K562 (cell line): Measurements from ENCODE around the gene OSBPL7. TPM values are rescaled to one million over a fixed set of nuclear protein-coding genes. Genes with fewer than 3 reads are reported as not detected.
A peak's percentile ranks its signal among the peaks of the same experiment; 100 is the strongest.

Experiments
- ARID1B ChIP-seq: fragments of 450-650 bp; IDR thresholded peaks from 2 replicates; pipeline ENCODE4 v1.6.1; 2016; ENCODE audit warnings: antibody characterized with exemption, mild to moderate bottlenecking, inconsistent platforms
- ARNT ChIP-seq, 2 experiments: fragments of 450-650 bp; IDR thresholded peaks; 2 replicates each; pipeline ENCODE4 v1.6.1; 2016; ENCODE audit warnings: mild to moderate bottlenecking in 1 of 2
- CREB1 ChIP-seq, 2 experiments: sonication (generic) in 1 of 2; formaldehyde crosslinking in 1 of 2; IDR thresholded peaks; 2 replicates each; pipeline versions ENCODE4 v1.6.1 to v1.8.0; 2012 to 2022; ENCODE audit warnings: inconsistent platforms in 1 of 2, mild to moderate bottlenecking in 1 of 2, missing genetic modification reagents in 1 of 2, moderate library complexity in 1 of 2
- CTCFL ChIP-seq: IDR thresholded peaks from 2 replicates; pipeline ENCODE4 v1.6.1; 2011; ENCODE audit warnings: borderline replicate concordance, low read depth, mild to moderate bottlenecking, moderate library complexity, low read length; ENCODE audit not compliant: insufficient read depth, poor library complexity, severe bottlenecking
- FOXP1 ChIP-seq: sonication (generic); formaldehyde crosslinking; IDR thresholded peaks from 2 replicates; pipeline ENCODE4 v1.8.0; 2022; ENCODE audit warnings: mild to moderate bottlenecking, missing genetic modification reagents
- GATA2 ChIP-seq: sonication (generic); formaldehyde crosslinking; IDR thresholded peaks from 2 replicates; pipeline ENCODE4 v1.4.0; 2020; ENCODE audit warnings: mild to moderate bottlenecking, missing genetic modification reagents
- HNRNPL ChIP-seq: fragments of 200-400 bp; formaldehyde crosslinking; IDR thresholded peaks from 2 replicates; pipeline ENCODE4 v1.6.1; 2017; ENCODE audit warnings: low read depth, mild to moderate bottlenecking, low read length
- JUNB ChIP-seq: fragments of 450-650 bp; formaldehyde crosslinking; conservative IDR thresholded peaks from 2 replicates; pipeline ENCODE4 v1.4.0; 2020; ENCODE audit warnings: mild to moderate bottlenecking
- MIER1 ChIP-seq: fragments of 450-650 bp; IDR thresholded peaks from 2 replicates; pipeline ENCODE4 v1.6.1; 2016; ENCODE audit warnings: antibody characterized with exemption, mild to moderate bottlenecking, low read depth
- NR2C2 ChIP-seq, 2 experiments: fragments of 200-800 bp in 1 of 2; sonication (Bioruptor generic) in 1 of 2; sonication (generic) in 1 of 2; formaldehyde crosslinking in 1 of 2; IDR thresholded peaks; 2 replicates each; pipeline versions ENCODE4 v1.6.1 to v1.8.0; 2016 to 2022; ENCODE audit warnings: mild to moderate bottlenecking in 1 of 2, missing compliant biosample characterization in 1 of 2, missing genetic modification characterization in 1 of 2, missing genetic modification reagents in 1 of 2
- RFX7 ChIP-seq: fragments of 250-450 bp; sonication (Bioruptor Pico); IDR thresholded peaks from 2 replicates; pipeline ENCODE4 v1.5.1; 2021; ENCODE audit warnings: mild to moderate bottlenecking
- SRSF1 ChIP-seq: fragments of 200-400 bp; formaldehyde crosslinking; IDR thresholded peaks from 2 replicates; pipeline ENCODE4 v1.6.1; 2017; ENCODE audit warnings: mild to moderate bottlenecking, low read depth, low read length, moderate library complexity
- TAL1 ChIP-seq: fragments of 450-650 bp; IDR thresholded peaks from 2 replicates; pipeline ENCODE4 v1.6.1; 2016; ENCODE audit warnings: mild to moderate bottlenecking
- TSC22D4 ChIP-seq: fragments of 450-650 bp; IDR thresholded peaks from 2 replicates; pipeline ENCODE4 v1.6.1; 2016; ENCODE audit warnings: missing genetic modification characterization, missing biosample characterization, control low read depth
- USF1 ChIP-seq: sonication (generic); formaldehyde crosslinking; IDR thresholded peaks from 2 replicates; pipeline ENCODE4 v1.9.0; 2022; ENCODE audit warnings: mild to moderate bottlenecking, missing genetic modification reagents
- YBX1 ChIP-seq: fragments of 450-650 bp; IDR thresholded peaks from 2 replicates; pipeline ENCODE4 v1.7.1; 2016; ENCODE audit warnings: mild to moderate bottlenecking
- ZBTB12 ChIP-seq: fragments of 250-450 bp; sonication (Bioruptor Pico); IDR thresholded peaks from 2 replicates; pipeline ENCODE4 v1.4.0; 2020
- ZNF316 ChIP-seq: fragments of 450-650 bp; IDR thresholded peaks from 2 replicates; pipeline ENCODE4 v1.6.1; 2016
- ZNF589 ChIP-seq: fragments of 200-800 bp; sonication (Bioruptor generic); IDR thresholded peaks from 2 replicates; pipeline ENCODE4 v1.6.1; 2016; ENCODE audit warnings: low read depth, missing genetic modification characterization, missing compliant biosample characterization
- polyA plus RNA-seq, 8 experiments: library from polyadenylated mRNA; depleted of rRNA in 4 of 8; stranded (reverse) in 5 of 8; unstranded in 3 of 8; fragments of >200 nt; fragmentation: Nextera tagmentation in 2 of 8; fragmentation: Illumina TruSeq in 1 of 8; extraction: Ambion mirVana in 2 of 8; extraction: Trizol in 1 of 8; gene quantifications; 2 replicates each; pipeline versions ENCODE4 v1.2.1 to v1.2.3, GENCODE V29; 2011 to 2014; ENCODE audit warnings: inconsistent platforms in 1 of 8, missing spikeins in 1 of 8
- total RNA-seq, 7 experiments: library from RNA; depleted of rRNA in 6 of 7; stranded (reverse); fragments of >200 nt in 6 of 7; fragmentation: Illumina TruSeq in 2 of 7; extraction: Trizol in 2 of 7; gene quantifications; 2 replicates each; pipeline versions ENCODE4 v1.2.1 to v1.2.3, GENCODE V29; 2011 to 2021; ENCODE audit warnings: low replicate concordance in 1 of 7
- TF ChIP-seq, protein P1 (sequence below): fragments of 450-650 bp; IDR thresholded peaks from 2 replicates; pipeline ENCODE4 v1.6.1; 2017; ENCODE audit warnings: antibody characterized with exemption, mild to moderate bottlenecking

The OSBPL7 gene
- total and polyA plus RNA-seq, 9 of the 15 experiments (the other 6 are each of a cell fraction or from before 2014, with no cell fraction given), result 0.32 to 11.9 (median 5.8) TPM

DNA sequence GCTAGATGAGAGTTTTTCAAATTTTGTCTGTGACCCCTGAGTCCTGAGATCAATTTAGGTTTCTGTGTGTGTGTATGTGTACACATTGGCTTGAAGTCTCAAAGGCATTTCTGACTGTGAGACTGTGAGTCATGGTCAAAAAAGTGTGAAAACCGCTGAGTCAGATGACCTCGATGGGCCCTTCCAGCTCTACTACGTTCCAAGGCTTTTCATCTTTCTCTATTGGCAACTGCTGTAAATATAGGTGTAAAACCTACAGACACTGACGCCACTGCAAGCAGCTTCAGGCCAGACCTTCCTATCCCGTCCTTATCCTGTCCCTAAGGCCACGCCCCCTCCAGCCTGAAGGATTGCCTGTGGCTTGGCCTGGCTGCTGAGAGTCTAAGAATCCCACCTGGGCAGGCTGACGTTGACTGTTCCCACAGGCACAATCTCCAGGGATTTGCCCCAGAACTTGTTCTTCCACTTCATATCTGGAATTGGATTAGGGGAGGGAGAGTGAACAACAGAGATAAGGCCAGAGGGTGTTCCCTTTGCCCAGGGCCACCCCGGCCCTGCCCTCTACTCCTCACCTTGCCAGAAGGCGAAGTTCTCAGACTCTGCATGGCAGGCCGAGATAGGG is 11.3 kb downstream of the OSBPL7 start (continued):
- TF ChIP-seq CTCFL, result no peak
- TF ChIP-seq ZBTB12 (CRISPR knock-in tag), result no peak
- no peak; the same call in 1 of the 2 replicates for TF ChIP-seq CREB1 (IDR thresholded peaks at IDR 0.05)
- no peak for TF ChIP-seq CREB1 (CRISPR knock-in tag; IDR thresholded peaks at IDR 0.05)
- TF ChIP-seq JUNB (CRISPR knock-in tag), result 0 out of 2 replicates have a peak, but pooled peaks have one; percentile 32
- TF ChIP-seq SRSF1, result no peak
- 0 out of 4 replicates have a peak, but pooled peaks of 1 of the 2 experiments have one; percentile 25 for TF ChIP-seq ARNT (IDR thresholded peaks at IDR 0.05)
- no peak for TF ChIP-seq YBX1
- TF ChIP-seq HNRNPL, result no peak
- no peak for TF ChIP-seq TSC22D4 (tag)
- TF ChIP-seq FOXP1 (CRISPR knock-in tag), result peak; percentile 79
- peak; percentile 71 for TF ChIP-seq ARID1B
- 0 out of 2 replicates have a peak, but pooled peaks have one; percentile 20 for TF ChIP-seq USF1 (CRISPR knock-in tag)
- no peak for TF ChIP-seq GATA2 (CRISPR knock-in tag)
- TF ChIP-seq ZNF589 (CRISPR knock-in tag), result no peak
- peak; percentile 100 for TF ChIP-seq ZNF316
- TF ChIP-seq NR2C2 (CRISPR knock-in tag; IDR thresholded peaks at IDR 0.05), result no peak
- peak; percentile 50; the same call in 1 of the 2 replicates for TF ChIP-seq NR2C2 (tag; IDR thresholded peaks at IDR 0.05)
- no peak for TF ChIP-seq MIER1
- peak; percentile 55 for TF ChIP-seq TAL1
- TF ChIP-seq RFX7 (CRISPR knock-in tag), result no peak
- TF ChIP-seq, protein P1, sequence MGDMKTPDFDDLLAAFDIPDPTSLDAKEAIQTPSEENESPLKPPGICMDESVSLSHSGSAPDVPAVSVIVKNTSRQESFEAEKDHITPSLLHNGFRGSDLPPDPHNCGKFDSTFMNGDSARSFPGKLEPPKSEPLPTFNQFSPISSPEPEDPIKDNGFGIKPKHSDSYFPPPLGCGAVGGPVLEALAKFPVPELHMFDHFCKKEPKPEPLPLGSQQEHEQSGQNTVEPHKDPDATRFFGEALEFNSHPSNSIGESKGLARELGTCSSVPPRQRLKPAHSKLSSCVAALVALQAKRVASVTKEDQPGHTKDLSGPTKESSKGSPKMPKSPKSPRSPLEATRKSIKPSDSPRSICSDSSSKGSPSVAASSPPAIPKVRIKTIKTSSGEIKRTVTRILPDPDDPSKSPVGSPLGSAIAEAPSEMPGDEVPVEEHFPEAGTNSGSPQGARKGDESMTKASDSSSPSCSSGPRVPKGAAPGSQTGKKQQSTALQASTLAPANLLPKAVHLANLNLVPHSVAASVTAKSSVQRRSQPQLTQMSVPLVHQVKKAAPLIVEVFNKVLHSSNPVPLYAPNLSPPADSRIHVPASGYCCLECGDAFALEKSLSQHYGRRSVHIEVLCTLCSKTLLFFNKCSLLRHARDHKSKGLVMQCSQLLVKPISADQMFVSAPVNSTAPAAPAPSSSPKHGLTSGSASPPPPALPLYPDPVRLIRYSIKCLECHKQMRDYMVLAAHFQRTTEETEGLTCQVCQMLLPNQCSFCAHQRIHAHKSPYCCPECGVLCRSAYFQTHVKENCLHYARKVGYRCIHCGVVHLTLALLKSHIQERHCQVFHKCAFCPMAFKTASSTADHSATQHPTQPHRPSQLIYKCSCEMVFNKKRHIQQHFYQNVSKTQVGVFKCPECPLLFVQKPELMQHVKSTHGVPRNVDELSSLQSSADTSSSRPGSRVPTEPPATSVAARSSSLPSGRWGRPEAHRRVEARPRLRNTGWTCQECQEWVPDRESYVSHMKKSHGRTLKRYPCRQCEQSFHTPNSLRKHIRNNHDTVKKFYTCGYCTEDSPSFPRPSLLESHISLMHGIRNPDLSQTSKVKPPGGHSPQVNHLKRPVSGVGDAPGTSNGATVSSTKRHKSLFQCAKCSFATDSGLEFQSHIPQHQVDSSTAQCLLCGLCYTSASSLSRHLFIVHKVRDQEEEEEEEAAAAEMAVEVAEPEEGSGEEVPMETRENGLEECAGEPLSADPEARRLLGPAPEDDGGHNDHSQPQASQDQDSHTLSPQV, result 0 out of 2 replicates have a peak, but pooled peaks have one; percentile 20
